ENCODE data around the gene CCDC92B.

CCDC92B gene

DNA sequence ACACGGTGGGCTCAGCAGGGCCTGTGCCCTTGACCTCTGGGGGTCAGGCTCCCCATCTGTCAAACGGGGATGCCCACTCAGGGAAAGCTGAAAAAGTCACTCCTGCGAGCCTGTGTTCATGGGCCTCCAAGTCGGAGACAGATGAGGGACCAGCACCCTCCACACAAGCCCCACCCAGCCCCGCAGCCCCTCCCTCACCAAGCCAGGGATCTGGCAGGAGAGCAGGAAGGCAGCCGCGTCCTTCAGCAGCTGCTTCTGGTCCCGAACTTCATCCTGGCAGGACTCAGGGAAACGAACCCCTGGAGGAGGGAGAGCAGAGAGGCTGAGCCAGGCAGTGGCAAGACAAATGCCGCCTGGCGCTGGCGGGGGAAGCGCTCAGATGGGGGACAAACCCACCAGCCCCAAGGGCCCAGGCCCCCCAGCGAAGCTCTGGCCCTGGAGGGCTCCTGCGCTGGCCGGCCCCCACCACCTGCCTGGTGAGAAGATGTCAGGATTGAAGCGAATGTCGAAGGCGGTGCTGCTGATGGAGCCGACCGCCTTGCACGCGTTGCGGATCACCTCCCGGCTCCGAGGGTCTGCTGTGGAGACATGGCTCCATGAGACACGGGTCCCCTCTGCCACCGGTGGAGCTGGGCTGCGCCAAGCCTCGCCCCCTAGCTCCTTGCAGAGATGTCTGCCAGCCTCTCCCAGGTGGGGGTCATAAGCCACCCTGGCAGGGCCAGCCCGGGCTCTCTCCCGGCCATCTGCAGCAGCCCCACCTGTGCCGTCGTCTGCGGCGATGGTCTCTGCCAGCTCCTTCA lies 53.3 kb downstream of the CCDC92B start:
- H3K4me3 ChIP-seq (ENCODE audit: low read length), result no peak overlapping the region
- no peak for DNase-seq (ENCODE audit: low read depth)
- TF ChIP-seq, protein P1, sequence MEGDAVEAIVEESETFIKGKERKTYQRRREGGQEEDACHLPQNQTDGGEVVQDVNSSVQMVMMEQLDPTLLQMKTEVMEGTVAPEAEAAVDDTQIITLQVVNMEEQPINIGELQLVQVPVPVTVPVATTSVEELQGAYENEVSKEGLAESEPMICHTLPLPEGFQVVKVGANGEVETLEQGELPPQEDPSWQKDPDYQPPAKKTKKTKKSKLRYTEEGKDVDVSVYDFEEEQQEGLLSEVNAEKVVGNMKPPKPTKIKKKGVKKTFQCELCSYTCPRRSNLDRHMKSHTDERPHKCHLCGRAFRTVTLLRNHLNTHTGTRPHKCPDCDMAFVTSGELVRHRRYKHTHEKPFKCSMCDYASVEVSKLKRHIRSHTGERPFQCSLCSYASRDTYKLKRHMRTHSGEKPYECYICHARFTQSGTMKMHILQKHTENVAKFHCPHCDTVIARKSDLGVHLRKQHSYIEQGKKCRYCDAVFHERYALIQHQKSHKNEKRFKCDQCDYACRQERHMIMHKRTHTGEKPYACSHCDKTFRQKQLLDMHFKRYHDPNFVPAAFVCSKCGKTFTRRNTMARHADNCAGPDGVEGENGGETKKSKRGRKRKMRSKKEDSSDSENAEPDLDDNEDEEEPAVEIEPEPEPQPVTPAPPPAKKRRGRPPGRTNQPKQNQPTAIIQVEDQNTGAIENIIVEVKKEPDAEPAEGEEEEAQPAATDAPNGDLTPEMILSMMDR (conservative IDR thresholded peaks at IDR 0.05; ENCODE audit: low read depth, low read length), result no peak

DNA sequence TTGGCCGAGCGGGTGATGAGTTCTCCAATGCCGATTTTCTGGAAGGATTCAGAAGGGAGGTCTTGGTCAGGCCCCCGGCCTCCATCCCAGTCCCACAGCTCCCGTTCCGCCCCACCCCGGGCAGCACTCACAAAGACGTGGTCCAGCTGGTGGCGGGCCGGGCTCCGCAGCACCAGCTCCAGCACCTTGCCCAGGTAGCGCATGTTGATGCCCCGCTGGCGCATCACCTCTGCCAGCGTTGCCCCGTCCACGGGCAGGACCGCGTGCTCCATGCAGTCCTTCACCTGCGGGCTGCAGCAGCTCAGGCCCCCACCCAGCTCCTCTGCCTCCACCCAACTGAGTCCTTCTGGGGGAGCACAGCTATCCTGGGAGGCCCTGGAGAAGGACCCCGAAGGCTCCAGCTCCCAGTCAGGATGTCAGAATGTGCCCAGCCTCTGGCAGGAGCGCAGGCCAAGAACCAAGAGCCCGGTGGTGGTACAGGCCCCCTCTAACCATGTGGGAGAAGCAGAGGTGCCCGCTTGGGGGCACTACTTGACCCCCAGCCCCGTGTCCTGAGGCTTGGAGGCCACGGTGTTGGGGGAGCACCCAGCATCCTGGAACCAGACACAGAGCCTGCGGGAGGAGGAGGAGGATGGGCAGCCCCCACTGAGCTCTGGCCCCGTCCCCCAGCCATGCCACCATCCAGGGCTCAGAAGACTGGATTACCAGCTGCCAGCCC lies 54.0 kb downstream of the CCDC92B start:
- no peak for DNase-seq (ENCODE audit: low read depth)
- no peak overlapping the region for H3K4me3 ChIP-seq (ENCODE audit: low read length)
- TF ChIP-seq, protein P1 (conservative IDR thresholded peaks at IDR 0.05; ENCODE audit: low read depth, low read length), result no peak

DNA sequence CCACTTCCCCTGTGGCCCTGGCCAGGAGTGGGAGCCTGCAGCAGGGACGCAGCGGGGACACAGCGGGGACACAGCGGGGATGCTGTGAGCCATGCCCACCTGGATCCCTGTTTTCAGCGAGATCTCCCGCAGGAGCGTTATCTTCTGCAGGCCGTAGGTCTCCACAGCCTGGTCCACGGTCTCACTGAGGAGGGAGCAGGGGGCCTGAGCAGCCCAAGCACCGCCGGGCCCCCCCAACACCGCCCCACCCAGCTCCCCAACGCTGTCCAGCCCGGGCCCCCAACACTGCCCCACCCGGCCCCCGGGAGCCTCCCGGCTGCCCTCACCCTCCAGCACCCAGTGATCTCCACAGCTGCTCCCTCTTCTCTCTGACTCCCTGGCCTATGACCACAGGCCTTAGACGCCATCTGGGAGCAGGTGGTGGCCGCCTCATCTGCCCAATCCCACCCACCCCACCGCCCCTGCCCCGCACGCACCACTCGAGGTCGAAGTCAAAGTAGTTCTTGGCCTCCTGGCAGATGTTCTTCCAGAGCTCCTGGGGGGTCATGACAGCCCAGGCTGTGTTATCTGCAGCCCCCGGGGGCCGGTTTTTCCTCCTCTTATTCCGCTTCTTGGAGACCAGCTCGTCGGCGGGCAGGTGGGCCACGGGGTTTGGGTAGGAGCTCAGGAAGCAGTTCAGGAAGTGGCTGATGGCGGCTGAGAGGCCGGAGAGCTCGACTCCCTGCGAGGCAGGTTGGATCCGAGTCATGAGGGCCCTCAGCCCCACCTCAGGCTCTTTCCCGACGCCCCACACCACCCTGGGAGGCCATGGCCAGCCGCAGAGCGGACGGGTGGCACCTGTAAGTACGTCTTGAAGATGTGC lies 54.8 kb downstream of the CCDC92B start:
- H3K4me3 ChIP-seq (ENCODE audit: low read length), result no peak overlapping the region
- no peak for DNase-seq (ENCODE audit: low read depth)
- TF ChIP-seq, protein P1 (conservative IDR thresholded peaks at IDR 0.05; ENCODE audit: low read depth, low read length), result no peak

DNA sequence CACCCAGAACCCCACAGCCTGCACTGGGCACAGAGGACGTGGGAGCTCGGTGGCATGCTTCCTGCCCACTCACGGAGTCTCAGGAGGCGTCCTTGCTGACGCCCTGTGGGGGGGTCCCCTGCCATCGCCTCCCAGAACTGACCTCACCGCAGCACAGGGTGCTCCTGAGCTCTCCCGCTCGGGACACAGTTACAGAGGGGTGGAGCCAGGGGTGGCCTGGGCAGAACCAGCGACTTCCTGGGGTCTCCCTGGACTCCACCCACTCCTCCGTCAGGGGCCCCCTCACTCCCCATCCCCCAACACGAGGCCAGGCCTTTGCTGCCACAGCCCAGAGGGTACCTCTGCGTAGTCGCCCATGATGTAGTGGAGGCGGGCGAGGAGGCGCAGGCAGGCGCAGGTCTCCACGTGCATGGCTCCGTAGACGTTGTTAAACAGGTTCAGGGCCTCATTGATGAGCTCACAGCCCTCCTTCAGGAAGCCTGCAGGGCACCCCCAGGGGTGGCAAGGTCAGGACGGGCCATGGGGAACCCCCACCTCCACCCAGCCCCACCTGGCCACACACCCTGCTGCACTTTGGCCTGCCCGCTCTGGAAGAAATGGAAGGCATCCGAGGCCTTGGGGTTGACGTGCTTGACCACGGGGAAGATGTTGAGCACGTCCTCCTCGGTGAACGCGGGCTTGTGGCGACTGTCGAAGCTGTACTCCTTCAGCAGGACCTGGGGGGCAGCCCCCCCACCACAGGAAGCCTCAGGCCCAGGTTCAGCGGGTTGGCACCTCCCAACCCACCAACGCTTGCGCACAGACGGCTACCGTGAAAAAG lies 55.7 kb downstream of the CCDC92B start:
- DNase-seq (ENCODE audit: low read depth), result no peak
- H3K4me3 ChIP-seq (ENCODE audit: low read length), result no peak overlapping the region
- TF ChIP-seq, protein P1 (conservative IDR thresholded peaks at IDR 0.05; ENCODE audit: low read depth, low read length), result no peak

DNA sequence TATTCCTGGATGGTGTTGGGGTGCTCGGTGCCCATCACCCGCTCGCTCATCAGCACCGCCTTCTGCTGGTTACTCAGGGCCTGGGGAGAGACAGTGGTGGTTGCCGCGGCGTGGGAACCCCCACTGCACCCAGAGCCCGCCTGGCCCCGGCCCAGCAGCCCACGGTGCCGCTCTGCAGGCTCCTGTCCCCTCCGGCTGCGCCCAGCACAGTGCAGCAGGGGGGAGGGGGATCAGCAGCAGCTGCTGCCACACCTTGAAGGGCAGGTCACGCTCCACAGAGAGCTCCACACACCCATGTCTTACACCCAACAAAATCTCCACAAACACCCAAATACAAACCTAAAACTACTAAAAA lies 56.7 kb downstream of the CCDC92B start:
- no peak overlapping the region for H3K4me3 ChIP-seq (ENCODE audit: low read length)
- TF ChIP-seq, protein P1 (conservative IDR thresholded peaks at IDR 0.05; ENCODE audit: low read depth, low read length), result no peak

DNA sequence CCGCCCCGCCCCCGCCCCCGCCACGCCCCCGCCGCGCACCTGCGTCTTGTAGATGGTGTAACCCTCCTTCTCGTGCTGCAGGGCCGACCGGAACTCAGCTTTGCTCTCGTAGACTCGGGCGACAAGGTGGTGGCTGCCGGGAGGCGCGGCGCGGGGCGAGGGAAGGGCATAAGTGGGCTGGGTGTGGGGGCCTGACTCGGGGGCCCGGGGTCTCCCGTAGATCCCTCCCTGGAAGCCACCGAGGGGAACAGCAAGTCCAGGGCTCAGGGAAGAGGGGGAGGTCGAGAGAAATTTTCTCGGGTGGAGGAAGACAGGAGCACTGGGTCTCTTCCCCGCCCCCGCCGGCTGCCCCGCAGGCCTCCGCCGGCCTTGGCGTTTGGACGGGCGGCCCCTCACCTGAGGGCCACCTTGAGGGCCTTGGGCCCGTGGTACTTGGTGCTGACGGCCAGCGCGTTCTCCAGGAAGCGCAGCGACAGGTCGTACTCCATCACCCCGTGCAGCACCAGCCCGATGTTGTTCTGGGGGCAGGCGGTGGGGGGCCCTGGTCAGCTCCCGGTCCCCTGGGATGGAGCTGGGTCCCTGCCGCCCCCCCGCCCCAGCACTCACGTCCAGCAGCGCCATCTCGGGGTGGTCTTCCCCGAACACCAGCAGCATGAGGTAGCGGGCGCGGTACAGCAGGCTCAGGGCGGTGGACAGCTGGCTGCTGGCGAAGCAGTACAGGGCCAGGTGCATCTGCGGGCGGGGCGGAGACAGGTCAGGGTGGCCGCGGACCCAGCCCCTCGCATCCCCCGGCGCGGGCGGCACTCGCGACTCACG lies 57.3 kb downstream of the CCDC92B start:
- H3K4me3 ChIP-seq (ENCODE audit: low read length), result no peak overlapping the region

More for the DNA sequence above, 56.7 kb downstream of the CCDC92B start:
- no peak for DNase-seq (ENCODE audit: low read depth)

More for the DNA sequence above, 57.3 kb downstream of the CCDC92B start:
- TF ChIP-seq, protein P1 (conservative IDR thresholded peaks at IDR 0.05; ENCODE audit: low read depth, low read length), result no peak
- no peak for DNase-seq (ENCODE audit: low read depth)

Data from retinal pigment epithelial cell (primary cell).